Panc1 (cell line): ENCODE results near the gene HNRNPK. TPM values are rescaled to one million over a fixed set of nuclear protein-coding genes. Genes with fewer than 3 reads are reported as not detected.

Source experiments
- ATAC-seq: fragments of 200-7000 bp; cut with Tn5 transposase; 2 replicates; pipeline ENCODE4 v1.9.1; 2020; ENCODE audit warnings: mild to moderate bottlenecking, moderate library complexity
- BruUV-seq: library from RNA; stranded (reverse); fragments of 400-500 nt; replicated peaks from 2 replicates; lab custom pipeline; 2021; lab: Mats Ljungman, UMichigan
- CTCF ChIA-PET: fragments of 300-600 bp; sonication (Branson Sonifier 250); formaldehyde crosslinking; loops from one replicate; lab custom pipeline; 2022; ENCODE audit warnings: antibody characterized with exemption; lab: Charles Lee
- POLR2A ChIA-PET: fragments of 300-600 bp; sonication (Branson Sonifier 250); formaldehyde crosslinking; loops from one replicate; lab custom pipeline; 2022; ENCODE audit warnings: antibody characterized with exemption; lab: Charles Lee
- DNase-seq: peaks from one replicate; pipeline ENCODE4 v3.0.0-alpha.2; 2010; ENCODE audit warnings: low read depth, low spot score
- H3K27ac ChIP-seq: 2 replicates; pipeline ENCODE4 v1.5.1; 2011; ENCODE audit warnings: mild to moderate bottlenecking, low read length, inconsistent platforms
- H3K27me3 ChIP-seq: fragments of 200-500 bp; sonication (Bioruptor generic); 2 replicates; pipeline ENCODE4 v1.6.0; 2014; ENCODE audit warnings: low read length, inconsistent platforms; ENCODE audit not compliant: control insufficient read depth, insufficient read depth
- H3K36me3 ChIP-seq: fragments of 200-500 bp; sonication (Bioruptor generic); 2 replicates; pipeline ENCODE4 v1.5.1; 2014; ENCODE audit warnings: inconsistent platforms, mild to moderate bottlenecking, low read length, moderate library complexity; ENCODE audit not compliant: control insufficient read depth, insufficient read depth
- H3K4me1 ChIP-seq: 2 replicates; pipeline ENCODE4 v1.5.1; 2011; ENCODE audit warnings: inconsistent platforms, mild to moderate bottlenecking, low read length, moderate library complexity; ENCODE audit not compliant: control insufficient read depth, insufficient read depth
- H3K4me3 ChIP-seq, 2 experiments: 2 replicates each; pipeline ENCODE4 v1.5.1; 2011 to 2012; ENCODE audit warnings: low read depth in 2 of 2, low read length in 2 of 2, mild to moderate bottlenecking in 2 of 2, inconsistent platforms in 1 of 2, moderate library complexity in 1 of 2
- H3K9me3 ChIP-seq: fragments of 200-500 bp; sonication (Bioruptor generic); 2 replicates; pipeline ENCODE4 v1.5.1; 2014; ENCODE audit warnings: low read depth, mild to moderate bottlenecking, inconsistent platforms, low read length, moderate library complexity; ENCODE audit not compliant: control insufficient read depth, insufficient read depth
- CTCF ChIP-seq: fragments of 450-650 bp; IDR thresholded peaks from 2 replicates; pipeline ENCODE4 v1.5.1; 2017; ENCODE audit warnings: mild to moderate bottlenecking
- POLR2AphosphoS5 ChIP-seq: IDR thresholded peaks from 2 replicates; pipeline ENCODE4 v1.6.1; 2012; ENCODE audit warnings: mild to moderate bottlenecking, low read depth, low read length, moderate library complexity
- REST ChIP-seq, 2 experiments: IDR thresholded peaks; 2 replicates each; pipeline ENCODE4 v1.6.1; 2011 to 2012; ENCODE audit warnings: low read depth in 2 of 2, control low read depth in 1 of 2, low read length in 1 of 2, mild to moderate bottlenecking in 1 of 2, moderate library complexity in 1 of 2; ENCODE audit not compliant: insufficient read depth in 1 of 2
- SIN3A ChIP-seq: IDR thresholded peaks from 2 replicates; pipeline ENCODE4 v1.6.1; 2012; ENCODE audit warnings: low read depth, mild to moderate bottlenecking, low read length, moderate library complexity, borderline replicate concordance; ENCODE audit not compliant: insufficient read depth
- TCF7L2 ChIP-seq: IDR thresholded peaks from 2 replicates; pipeline ENCODE4 v1.6.1; 2011; ENCODE audit warnings: mild to moderate bottlenecking, low read depth, low read length, inconsistent platforms
- in situ Hi-C: cut with HindIII; loops from 2 replicates; pipeline ENCODE4 v1.10.0; 2016; ENCODE audit warnings: low sequenced_read_pairs, low pct_unique_long_range_greater_than_20kb
- intact Hi-C: fragments of 100-400 bp; cut with micrococcal nuclease; formaldehyde crosslinking; loops from one replicate; pipeline ENCODE4 v1.10.0; 2022; ENCODE audit not compliant: unreplicated experiment
- total RNA-seq: library from RNA; stranded (reverse); gene quantifications from one replicate; pipeline ENCODE4 v1.2.1, GENCODE V29; 2021; ENCODE audit not compliant: unreplicated experiment

The HNRNPK gene
- total RNA-seq, 1 experiment from 2014 or later: 495 TPM

- H3K36me3 ChIP-seq: no peaks in the 10 kb centered on the region
- no peaks in the 10 kb centered on the region for H3K9me3 ChIP-seq
- H3K4me3 ChIP-seq: no peak overlapping the region
- no peak for ATAC-seq
- ChIA-PET POLR2A (no interaction called here), CTCF (no interaction called here)
- intact Hi-C loops (no loop called here), in situ Hi-C loops (no loop called here)
- H3K27me3 ChIP-seq: no peaks in the 10 kb centered on the region
- TF ChIP-seq REST (IDR thresholded peaks at IDR 0.05; ENCODE audit: insufficient read depth in 1 of 2, low read depth in 2 of 2, low read length in 1 of 2): no peak
- TF ChIP-seq POLR2AphosphoS5: no peak
- no peak for TF ChIP-seq CTCF
- no peak for TF ChIP-seq SIN3A
- no peak for TF ChIP-seq TCF7L2
- DNase-seq: no peak
- H3K4me1 ChIP-seq: no peaks in the 10 kb centered on the region
- no peak overlapping the region for H3K27ac ChIP-seq
- BruUV-seq: no TSS peak
Observed at GRCh38 chr9:83930881-83931280, 49.1 kb downstream of the HNRNPK start.

- intact Hi-C loops: no loop called here
- Histone ChIP-seq H3K27ac (no peak overlapping the region), H3K4me3 (no peak overlapping the region), H3K9me3 (no peaks in the 10 kb centered on the region), H3K4me1 (no peaks in the 10 kb centered on the region), H3K36me3 (no peaks in the 10 kb centered on the region), H3K27me3 (no peaks in the 10 kb centered on the region)
- DNase-seq (no peak), ATAC-seq (no peak)
- in situ Hi-C loops: no loop called here
- CTCF ChIA-PET: no interaction called here
- no peak for TF ChIP-seq CTCF
- no TSS peak for BruUV-seq
- POLR2A ChIA-PET: no interaction called here
Observed at GRCh38 chr9:83927591-83927990, 52.4 kb downstream of the HNRNPK start.
